ENCODE data around the gene HOXA11.

HOXA11 gene

GRCh38 chr7:27192546-27193334 is 7.7 kb upstream of the HOXA11 start:
- no peak for DNase-seq

- DNase-seq = no peak
Measured at GRCh38 chr7:27191833-27192545, 7.0 kb upstream of the HOXA11 start.

- DNase-seq = no peak
Measured at GRCh38 chr7:27191161-27191731, 6.2 kb upstream of the HOXA11 start.

GRCh38 chr7:27189997-27190748 is 5.1 kb upstream of the HOXA11 start:
- no peak for DNase-seq

GRCh38 chr7:27189295-27189996 is 4.4 kb upstream of the HOXA11 start:
- no peak for DNase-seq

GRCh38 chr7:27188386-27189294 is 3.6 kb upstream of the HOXA11 start:
- DNase-seq = no peak

- no peak for DNase-seq
Measured at GRCh38 chr7:27187475-27188385, 2.7 kb upstream of the HOXA11 start.

GRCh38 chr7:27186668-27187474 is 1.8 kb upstream of the HOXA11 start:
- DNase-seq = no peak

- DNase-seq = no peak
Measured at GRCh38 chr7:27185854-27186667, 1.0 kb upstream of the HOXA11 start.

- no peak for DNase-seq
Measured at GRCh38 chr7:27184337-27185012, 557 bp downstream of the HOXA11 start.

- no peak for DNase-seq
Measured at GRCh38 chr7:27183682-27184336, 1.2 kb downstream of the HOXA11 start.

- DNase-seq = no peak
Measured at GRCh38 chr7:27182861-27183681, 2.0 kb downstream of the HOXA11 start.

- DNase-seq = no peak
Measured at GRCh38 chr7:27182285-27182841, 2.7 kb downstream of the HOXA11 start.

- DNase-seq = no peak
Measured at GRCh38 chr7:27181795-27182275, 3.2 kb downstream of the HOXA11 start.

- DNase-seq = no peak
Measured at GRCh38 chr7:27180431-27181420, 4.3 kb downstream of the HOXA11 start.

Data from NCI-H187 treated with DMSO at 0.1 percent for 48 hours (cell line).